ENCODE data around the gene UBXN7. TPM values are rescaled to one million over a fixed set of nuclear protein-coding genes. Genes with fewer than 3 reads are reported as not detected.

UBXN7 gene
- total and polyA plus RNA-seq, 7 donors, result 1.3 to 23.7 (median 12.2) TPM

- Histone ChIP-seq H3K36me3 (ENCODE audit: insufficient read depth in 1 of 2, low read depth in 1 of 2) (peaks cover 0 to 6% of the 10 kb centered on the region in 2 donors), H3K27me3 (ENCODE audit: insufficient read depth in 3 of 3, low read length in 2 of 3) (no peaks in the 10 kb centered on the region), H3K27ac (no peak overlapping the region), H3K9me3 (no peaks in the 10 kb centered on the region), H3K4me1 (peaks cover 9% of the 10 kb centered on the region), H3K4me3 (no peak overlapping the region)
- no peak for DNase-seq
- 98 to 99% (median 99%) methylated on average over 4 of the region's 4 CpGs for WGBS, 3 donors
- no peak for ATAC-seq
- intact Hi-C loops (cut with DNase I), result no loop called here
- no peak for TF ChIP-seq CTCF (IDR thresholded peaks at IDR 0.05)
These were observed 23.5 kb downstream of the UBXN7 start for GRCh38 chr3:196408565-196409300.

DNA sequence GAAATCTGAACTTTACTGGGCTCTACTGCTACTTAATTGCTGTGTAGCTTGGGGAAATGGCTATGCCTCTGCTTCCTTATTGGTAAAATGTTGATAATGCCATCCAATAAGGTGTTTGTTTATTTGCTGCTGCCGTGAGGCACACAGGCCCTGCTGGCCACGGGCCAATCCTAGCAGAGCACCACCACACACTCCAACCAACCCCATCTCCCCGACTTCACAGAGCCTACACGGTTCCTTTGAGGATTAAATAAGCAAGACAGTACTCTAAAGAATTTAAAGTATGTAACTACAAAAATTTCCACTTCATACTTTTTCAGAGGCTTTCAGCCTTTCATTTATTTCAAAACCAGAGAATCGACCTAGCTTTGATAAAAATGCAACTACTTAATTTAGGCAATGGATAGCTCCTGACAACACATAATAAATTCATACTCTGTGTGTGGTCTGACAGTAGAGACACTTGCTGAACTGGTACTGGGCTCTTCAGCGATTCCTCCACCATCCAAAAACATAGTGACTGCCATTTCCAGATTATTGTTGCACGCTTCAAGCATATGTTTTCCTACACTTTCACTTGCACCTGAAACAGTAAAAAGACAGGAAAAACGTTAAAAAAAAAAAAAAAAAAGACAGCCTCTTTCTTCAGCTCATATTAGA lies 25.3 kb downstream of the UBXN7 start:
- no peak for ATAC-seq
- Histone ChIP-seq H3K27me3 (ENCODE audit: insufficient read depth in 3 of 3, low read length in 2 of 3) (no peaks in the 10 kb centered on the region), H3K36me3 (ENCODE audit: insufficient read depth in 1 of 2, low read depth in 1 of 2) (peaks cover 0 to 17% of the 10 kb centered on the region in 2 donors), H3K4me1 (no peaks in the 10 kb centered on the region), H3K9me3 (no peaks in the 10 kb centered on the region), H3K4me3 (no peak overlapping the region), H3K27ac (no peak overlapping the region)
- no peak for DNase-seq
- intact Hi-C loops (cut with DNase I), result no loop called here
- no peak for TF ChIP-seq CTCF (IDR thresholded peaks at IDR 0.05)
- 58 to 69% (median 61%) methylated on average over 8 of the region's 8 CpGs for WGBS, 3 donors

DNA sequence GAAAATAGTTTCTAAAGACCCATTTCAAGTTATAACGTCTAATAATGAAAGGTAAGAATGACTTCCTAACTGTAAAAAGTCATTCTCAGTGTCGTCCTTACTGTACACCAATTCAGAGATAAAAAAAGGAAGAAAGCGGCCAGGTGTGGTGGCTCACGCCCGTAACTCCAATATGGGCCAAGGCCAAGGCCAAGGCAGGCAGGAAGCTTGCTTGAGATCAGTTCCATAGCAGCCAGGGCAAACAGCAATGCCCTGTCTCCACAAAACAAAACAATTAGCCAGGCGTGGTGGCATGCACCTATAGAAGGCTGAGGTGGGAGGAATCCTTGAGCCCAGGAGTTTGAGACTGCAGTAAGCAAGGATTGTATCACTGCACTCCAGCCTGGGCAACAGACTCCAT lies 31.9 kb downstream of the UBXN7 start:
- Histone ChIP-seq H3K36me3 (ENCODE audit: insufficient read depth in 1 of 2, low read depth in 1 of 2) (peaks cover 2 to 62% of the 10 kb centered on the region in 2 donors), H3K4me3 (no peak overlapping the region), H3K27me3 (ENCODE audit: insufficient read depth in 3 of 3, low read length in 2 of 3) (no peaks in the 10 kb centered on the region), H3K9me3 (no peaks in the 10 kb centered on the region), H3K27ac (no peak overlapping the region), H3K4me1 (no peaks in the 10 kb centered on the region)
- ATAC-seq (no peak), DNase-seq (no peak)
- no peak for TF ChIP-seq CTCF (IDR thresholded peaks at IDR 0.05)
- 90 to 96% (median 91%) methylated on average over 6 of the region's 6 CpGs for WGBS, 3 donors
- intact Hi-C loops (cut with DNase I), result loop anchor here in 1 of 2 donors (5.0 kb wide), 1 partner anchor 338 kb away; no protein-coding TSS in a partner anchor

- H3K27me3 ChIP-seq (ENCODE audit: insufficient read depth in 3 of 3, low read length in 2 of 3), result no peaks in the 10 kb centered on the region
- intact Hi-C loops (cut with DNase I), result no loop called here
- no peak overlapping the region for H3K27ac ChIP-seq
- H3K36me3 ChIP-seq (ENCODE audit: insufficient read depth in 1 of 2, low read depth in 1 of 2), result peaks cover 2 to 62% of the 10 kb centered on the region in 2 donors
- DNase-seq (no peak), ATAC-seq (peak in 2 of 4 donors; percentile 27 to 51)
- no peaks in the 10 kb centered on the region for H3K9me3 ChIP-seq
- H3K4me1 ChIP-seq, result no peaks in the 10 kb centered on the region
- 36 to 49% (median 48%) methylated on average over 3 of the region's 3 CpGs for WGBS, 3 donors
- H3K4me3 ChIP-seq, result no peak overlapping the region
- TF ChIP-seq CTCF (IDR thresholded peaks at IDR 0.05), result no peak
These were observed 32.7 kb downstream of the UBXN7 start for GRCh38 chr3:196399485-196399945.
